ENCODE data around the gene ANKRD39. TPM values are rescaled to one million over a fixed set of nuclear protein-coding genes. Genes with fewer than 3 reads are reported as not detected.
"Not testable (repeated sequence)": the region's sequence is repeated elsewhere in the genome, so short reads cannot be mapped to it uniquely, and the experiment has no call there.

ANKRD39 gene
- total RNA-seq, 1 experiment from 2014 or later: 12.2 TPM

- H3K27ac Mint-ChIP-seq (ENCODE audit: unreplicated experiment): no peak overlapping the region
- intact Hi-C loops (cut with micrococcal nuclease; ENCODE audit: unreplicated experiment): no loop called here
- no peaks in the 10 kb centered on the region for H3K9me3 Mint-ChIP-seq (ENCODE audit: low read depth, unreplicated experiment)
- no peak for TF ChIP-seq CTCF (IDR thresholded peaks at IDR 0.05; ENCODE audit: unreplicated experiment)
- CTCF ChIA-PET: interaction anchor here (0.7 kb wide), 1 partner anchor 23 kb away, joined by 6 read pairs; no protein-coding TSS in a partner anchor
- H3K36me3 Mint-ChIP-seq (ENCODE audit: insufficient read depth, unreplicated experiment): peaks cover 55% of the 10 kb centered on the region
- no peak overlapping the region for H3K4me3 Mint-ChIP-seq (ENCODE audit: low read depth, unreplicated experiment)
- no peaks in the 10 kb centered on the region for H3K27me3 Mint-ChIP-seq (ENCODE audit: unreplicated experiment)
- no TSS peak for BruUV-seq (replicated peaks)
- no peak for DNase-seq
- H3K4me1 Mint-ChIP-seq (ENCODE audit: low read depth, unreplicated experiment): no peaks in the 10 kb centered on the region
Measured at GRCh38 chr2:96865654-96866053, 7.8 kb upstream of the ANKRD39 start.

DNA sequence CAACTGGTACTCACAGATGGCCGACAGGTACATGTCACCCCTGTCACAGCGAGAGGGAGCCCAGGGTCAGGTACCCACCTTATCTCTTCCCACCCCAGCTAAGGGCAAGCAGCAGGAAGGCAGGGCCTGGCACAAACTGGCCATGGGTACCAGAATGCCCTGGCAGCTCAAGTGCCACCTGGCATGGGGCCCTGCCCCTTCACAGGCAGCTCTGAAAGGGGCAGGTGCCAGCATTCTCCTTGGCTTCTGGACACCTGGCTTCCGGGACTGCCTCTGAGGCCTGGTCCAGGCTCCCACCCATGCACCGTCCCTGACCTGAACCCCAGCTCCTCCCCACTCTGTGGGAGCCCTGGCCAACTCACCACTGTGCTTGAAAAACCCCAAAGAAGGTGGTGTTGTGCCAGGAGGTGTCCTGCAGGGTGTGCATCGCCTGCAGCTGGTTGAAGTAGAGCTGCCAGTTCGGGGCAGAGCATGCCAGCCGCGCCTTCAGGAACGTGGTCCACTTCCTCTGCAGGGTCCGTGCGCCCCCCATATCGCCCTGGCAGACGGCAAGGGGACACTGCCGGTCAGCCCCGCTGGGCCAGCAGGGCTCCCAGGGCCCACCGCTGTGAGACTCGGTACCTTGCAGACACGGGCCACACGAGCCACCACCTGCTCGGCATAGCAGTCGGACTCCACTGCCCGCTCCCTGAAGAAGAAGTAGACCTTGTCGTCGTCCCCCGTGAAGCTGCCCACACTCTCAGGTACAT is 6.7 kb upstream of the ANKRD39 start:
- TF ChIP-seq CTCF (IDR thresholded peaks at IDR 0.05; ENCODE audit: unreplicated experiment): no peak
- no peak for DNase-seq
- H3K4me3 Mint-ChIP-seq (ENCODE audit: low read depth, unreplicated experiment): no peak overlapping the region
- BruUV-seq (replicated peaks): no TSS peak
- intact Hi-C loops (cut with micrococcal nuclease; ENCODE audit: unreplicated experiment): no loop called here
- CTCF ChIA-PET: interaction anchor here (0.7 kb wide), 1 partner anchor 24 kb away, joined by 6 read pairs; no protein-coding TSS in a partner anchor
- no peaks in the 10 kb centered on the region for H3K27me3 Mint-ChIP-seq (ENCODE audit: unreplicated experiment)
- H3K27ac Mint-ChIP-seq (ENCODE audit: unreplicated experiment): no peak overlapping the region
- no peaks in the 10 kb centered on the region for H3K4me1 Mint-ChIP-seq (ENCODE audit: low read depth, unreplicated experiment)
- peaks cover 52% of the 10 kb centered on the region for H3K36me3 Mint-ChIP-seq (ENCODE audit: insufficient read depth, unreplicated experiment)
- H3K9me3 Mint-ChIP-seq (ENCODE audit: low read depth, unreplicated experiment): no peaks in the 10 kb centered on the region

DNA sequence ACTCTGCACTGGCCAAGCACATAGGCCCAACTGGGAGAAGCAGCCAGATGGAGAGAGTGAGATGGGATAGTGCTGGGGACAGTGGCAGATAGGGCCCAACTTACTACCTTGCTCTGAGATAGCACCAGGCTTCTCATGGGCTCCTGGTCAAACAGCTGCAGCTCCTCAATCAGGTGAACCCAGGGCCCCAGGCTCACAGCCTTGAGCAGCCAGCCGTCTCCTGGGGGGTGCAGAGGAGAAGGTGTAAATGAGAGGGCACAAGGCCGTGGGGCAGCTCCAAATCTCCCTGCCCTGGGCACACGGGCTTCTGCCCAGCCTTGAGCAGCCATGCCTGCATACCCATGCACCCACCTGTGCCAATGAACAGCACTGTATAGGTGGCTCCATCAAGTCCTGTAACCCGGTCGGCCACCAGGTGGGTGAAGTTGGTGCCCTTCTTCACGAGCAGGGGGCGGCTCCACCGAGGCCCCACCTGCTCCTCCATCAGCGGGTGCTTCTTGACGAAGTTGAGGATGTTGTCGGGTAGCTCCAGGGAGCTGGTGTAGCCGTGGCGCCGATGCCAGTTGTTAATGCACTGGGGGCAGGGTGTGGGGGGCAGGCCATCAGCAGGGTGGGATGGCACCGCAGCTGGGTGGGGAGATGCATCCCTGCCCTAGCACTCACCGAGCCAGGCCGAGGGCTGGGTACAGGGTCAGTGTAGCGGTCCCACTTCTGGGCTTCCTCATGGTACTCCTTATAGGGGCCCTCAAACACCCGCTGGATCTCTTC is 5.9 kb upstream of the ANKRD39 start:
- Mint-ChIP-seq H3K27ac (ENCODE audit: unreplicated experiment) (peak overlapping the region; percentile 22), H3K9me3 (ENCODE audit: low read depth, unreplicated experiment) (no peaks in the 10 kb centered on the region), H3K36me3 (ENCODE audit: insufficient read depth, unreplicated experiment) (peaks cover 56% of the 10 kb centered on the region), H3K27me3 (ENCODE audit: unreplicated experiment) (no peaks in the 10 kb centered on the region), H3K4me1 (ENCODE audit: low read depth, unreplicated experiment) (no peaks in the 10 kb centered on the region), H3K4me3 (ENCODE audit: low read depth, unreplicated experiment) (no peak overlapping the region)
- no TSS peak for BruUV-seq (replicated peaks)
- no peak for DNase-seq
- TF ChIP-seq CTCF (IDR thresholded peaks at IDR 0.05; ENCODE audit: unreplicated experiment): no peak
- CTCF ChIA-PET: no interaction called here
- intact Hi-C loops (cut with micrococcal nuclease; ENCODE audit: unreplicated experiment): no loop called here

DNA sequence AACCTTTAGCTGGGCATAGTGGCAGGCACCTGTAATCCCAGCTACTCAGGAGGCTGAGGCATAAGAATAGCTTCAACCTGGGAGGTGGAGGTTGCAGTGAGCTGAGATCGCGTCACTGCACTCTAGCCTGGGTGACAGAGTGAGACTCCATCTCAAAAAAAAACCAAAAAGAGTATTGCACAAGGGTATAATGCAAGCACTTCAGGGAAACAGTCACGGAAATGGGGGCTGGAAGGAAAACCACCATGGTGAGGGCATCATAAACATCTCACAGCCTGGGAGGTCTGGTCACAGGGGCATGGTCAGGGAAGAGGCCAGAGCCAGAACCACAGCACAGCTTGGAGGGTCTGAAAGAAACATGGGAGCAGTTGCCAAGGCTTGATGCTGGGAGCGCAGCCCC is 5.2 kb upstream of the ANKRD39 start:
- BruUV-seq (replicated peaks); H3K27me3 Mint-ChIP-seq (ENCODE audit: unreplicated experiment); H3K4me3 Mint-ChIP-seq (ENCODE audit: low read depth, unreplicated experiment); H3K9me3 Mint-ChIP-seq (ENCODE audit: low read depth, unreplicated experiment); H3K4me1 Mint-ChIP-seq (ENCODE audit: low read depth, unreplicated experiment); DNase-seq; intact Hi-C loops (cut with micrococcal nuclease; ENCODE audit: unreplicated experiment); CTCF ChIA-PET: not testable (repeated sequence)
- Mint-ChIP-seq H3K27ac (ENCODE audit: unreplicated experiment) (peak overlapping the region; percentile 22), H3K36me3 (ENCODE audit: insufficient read depth, unreplicated experiment) (peaks cover 56% of the 10 kb centered on the region)
